Cardiac fibroblast (primary cell): ENCODE data around the gene BCL6.

Experiments
- DNase-seq, 2 donors: peaks; one replicate each; pipeline versions ENCODE4 v3.0.0 to v3.0.0-alpha.2; 2010; ENCODE audit warnings: low read depth in 2 of 2
- H3K4me3 ChIP-seq, 2 donors: replicated peaks in 1 of 2; 1 replicate in 1 of 2; 2 replicates in 1 of 2; pipeline ENCODE4 v1.5.1; 2011; ENCODE audit warnings: low read depth in 2 of 2, low read length in 2 of 2, mild to moderate bottlenecking in 2 of 2, moderate library complexity in 1 of 2
- TF ChIP-seq, protein P1 (sequence below): IDR thresholded peaks from one replicate; pipeline ENCODE4 v1.5.1; 2011; ENCODE audit warnings: low read depth, mild to moderate bottlenecking, low read length, inconsistent platforms

The BCL6 gene

DNA sequence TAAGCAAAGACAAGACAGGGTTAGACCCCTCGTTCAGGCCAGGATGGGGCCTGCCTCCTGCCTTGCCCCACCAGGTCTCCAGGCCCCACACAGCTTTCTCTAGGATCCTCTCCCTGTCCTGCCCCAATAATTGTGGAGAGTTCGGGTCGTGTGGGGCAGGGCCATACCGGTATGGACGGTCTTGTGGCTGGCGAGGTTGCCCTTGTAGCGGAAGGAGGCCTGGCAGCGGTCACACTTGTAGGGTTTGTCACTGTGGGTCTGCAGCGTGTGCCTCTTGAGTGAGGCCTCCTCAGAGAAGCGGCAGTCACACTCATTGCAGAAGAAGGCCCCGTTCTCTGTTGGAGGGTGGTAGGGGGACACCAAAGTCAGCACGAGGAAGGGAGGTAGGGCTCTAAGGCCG, 18.7 kb downstream of the BCL6 start:
- no peak overlapping the region for H3K4me3 ChIP-seq
- no peak for DNase-seq
- TF ChIP-seq, protein P1, sequence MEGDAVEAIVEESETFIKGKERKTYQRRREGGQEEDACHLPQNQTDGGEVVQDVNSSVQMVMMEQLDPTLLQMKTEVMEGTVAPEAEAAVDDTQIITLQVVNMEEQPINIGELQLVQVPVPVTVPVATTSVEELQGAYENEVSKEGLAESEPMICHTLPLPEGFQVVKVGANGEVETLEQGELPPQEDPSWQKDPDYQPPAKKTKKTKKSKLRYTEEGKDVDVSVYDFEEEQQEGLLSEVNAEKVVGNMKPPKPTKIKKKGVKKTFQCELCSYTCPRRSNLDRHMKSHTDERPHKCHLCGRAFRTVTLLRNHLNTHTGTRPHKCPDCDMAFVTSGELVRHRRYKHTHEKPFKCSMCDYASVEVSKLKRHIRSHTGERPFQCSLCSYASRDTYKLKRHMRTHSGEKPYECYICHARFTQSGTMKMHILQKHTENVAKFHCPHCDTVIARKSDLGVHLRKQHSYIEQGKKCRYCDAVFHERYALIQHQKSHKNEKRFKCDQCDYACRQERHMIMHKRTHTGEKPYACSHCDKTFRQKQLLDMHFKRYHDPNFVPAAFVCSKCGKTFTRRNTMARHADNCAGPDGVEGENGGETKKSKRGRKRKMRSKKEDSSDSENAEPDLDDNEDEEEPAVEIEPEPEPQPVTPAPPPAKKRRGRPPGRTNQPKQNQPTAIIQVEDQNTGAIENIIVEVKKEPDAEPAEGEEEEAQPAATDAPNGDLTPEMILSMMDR: no peak

DNA sequence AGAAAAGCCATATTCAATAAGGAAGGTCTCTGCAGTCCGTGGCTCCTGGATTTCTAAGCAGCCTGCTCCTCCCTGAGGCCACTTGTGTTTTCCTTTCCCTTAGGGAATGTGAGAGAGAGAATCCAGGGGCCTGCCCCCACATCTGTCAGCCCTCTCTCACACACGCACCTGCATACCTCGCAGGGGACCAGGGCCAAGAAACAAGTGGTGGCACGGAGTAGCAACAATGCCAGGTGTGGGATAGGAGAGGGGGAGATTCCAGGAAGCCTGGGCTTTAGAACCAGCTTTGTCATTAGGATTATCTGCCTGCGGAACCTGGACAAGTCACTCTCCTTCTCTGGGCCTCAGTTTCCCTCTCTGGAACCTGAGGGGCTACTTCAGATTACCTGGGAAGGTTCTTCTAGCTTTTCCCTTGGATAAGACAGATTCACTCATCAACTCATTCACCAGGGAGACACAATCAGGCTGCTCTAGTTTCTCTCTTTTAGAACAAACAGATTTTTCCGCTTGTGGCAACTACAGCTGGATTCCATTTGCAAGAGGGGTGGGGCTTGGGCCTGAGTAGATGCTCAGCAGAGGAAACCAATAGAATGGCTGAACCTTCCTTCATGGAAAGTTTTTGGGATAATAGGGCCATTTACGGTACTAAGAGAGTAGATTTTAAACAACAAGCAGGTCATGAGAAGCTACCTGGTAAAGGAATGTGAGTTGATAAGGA, 19.5 kb downstream of the BCL6 start:
- H3K4me3 ChIP-seq: no peak overlapping the region
- no peak for DNase-seq
- TF ChIP-seq, protein P1: no peak

DNA sequence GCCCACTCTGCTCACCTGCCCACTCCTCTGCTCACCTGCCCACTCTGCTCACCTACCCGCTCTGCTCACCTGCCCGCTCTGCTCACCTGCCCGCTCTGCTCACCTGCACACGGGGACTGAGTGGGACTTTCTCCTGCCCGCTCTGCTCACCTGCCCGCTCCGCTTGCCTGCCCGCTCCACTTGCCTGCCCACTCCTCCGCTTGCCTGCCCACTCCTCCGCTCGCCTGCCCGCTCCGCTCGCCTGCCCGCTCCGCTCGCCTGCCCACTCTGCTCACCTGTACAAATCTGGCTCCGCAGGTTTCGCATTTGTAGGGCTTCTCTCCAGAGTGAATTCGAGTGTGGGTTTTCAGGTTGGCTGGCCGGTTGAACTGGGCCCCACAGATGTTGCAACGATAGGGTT, 20.0 kb downstream of the BCL6 start:
- H3K4me3 ChIP-seq: no peak overlapping the region
- TF ChIP-seq, protein P1: no peak
- no peak for DNase-seq

DNA sequence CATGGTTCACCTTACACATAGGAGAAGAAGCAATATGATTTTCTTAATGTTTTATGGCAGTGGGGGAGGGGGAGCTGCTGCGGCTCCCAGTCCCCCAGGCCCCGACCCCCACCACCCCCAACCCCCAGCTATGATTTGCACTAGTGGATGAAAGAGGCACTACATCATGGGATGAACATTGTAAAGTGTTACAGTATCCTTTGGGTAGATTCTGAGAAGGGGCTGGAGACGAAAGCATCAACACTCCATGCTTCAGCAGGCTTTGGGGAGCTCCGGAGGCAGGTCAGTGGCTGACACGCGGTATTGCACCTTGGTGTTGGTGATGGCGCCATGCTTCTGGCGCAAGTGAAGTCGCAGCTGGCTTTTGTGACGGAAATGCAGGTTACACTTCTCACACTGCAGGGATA, 23.1 kb downstream of the BCL6 start:
- no peak for DNase-seq
- no peak overlapping the region for H3K4me3 ChIP-seq
- TF ChIP-seq, protein P1: no peak

DNA sequence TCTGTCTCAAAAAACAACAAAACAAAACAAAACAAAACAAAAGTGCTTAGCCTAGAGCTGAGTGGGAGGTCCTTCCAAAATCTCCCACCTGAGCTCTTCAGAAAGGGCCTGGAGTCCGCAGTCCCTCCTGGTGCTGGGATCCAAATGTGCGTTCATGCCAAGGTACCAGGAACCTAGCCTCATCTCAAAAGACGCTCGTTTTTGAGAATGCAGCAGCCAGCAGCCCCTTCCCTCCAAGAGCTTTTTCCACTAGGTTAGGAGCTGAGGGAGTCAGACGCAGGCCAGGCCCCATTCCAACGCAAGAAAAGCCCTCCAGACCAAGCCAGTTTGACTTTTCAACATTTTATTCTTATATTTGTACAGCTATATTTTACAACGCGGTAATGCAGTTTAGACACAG, 24.2 kb downstream of the BCL6 start:
- no peak overlapping the region for H3K4me3 ChIP-seq
- TF ChIP-seq, protein P1: no peak
- DNase-seq: no peak

DNA sequence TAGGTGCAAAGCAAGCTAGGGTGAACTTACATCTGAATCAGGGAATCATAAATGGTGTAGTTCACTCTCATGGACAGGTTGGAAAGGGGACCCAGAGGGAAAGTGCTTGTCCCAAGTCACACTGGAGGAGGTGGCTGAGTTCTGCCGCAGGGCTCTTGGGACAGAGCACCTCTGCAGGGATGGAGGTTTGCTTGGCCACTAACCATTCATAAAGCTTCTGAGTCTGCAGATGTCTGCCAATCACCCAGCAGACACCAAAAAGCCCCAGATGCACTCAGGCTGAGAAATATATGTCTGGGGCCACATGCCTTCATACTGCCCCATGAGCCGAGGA, 25.0 kb downstream of the BCL6 start:
- TF ChIP-seq, protein P1: no peak
- H3K4me3 ChIP-seq: no peak overlapping the region
- no peak for DNase-seq

DNA sequence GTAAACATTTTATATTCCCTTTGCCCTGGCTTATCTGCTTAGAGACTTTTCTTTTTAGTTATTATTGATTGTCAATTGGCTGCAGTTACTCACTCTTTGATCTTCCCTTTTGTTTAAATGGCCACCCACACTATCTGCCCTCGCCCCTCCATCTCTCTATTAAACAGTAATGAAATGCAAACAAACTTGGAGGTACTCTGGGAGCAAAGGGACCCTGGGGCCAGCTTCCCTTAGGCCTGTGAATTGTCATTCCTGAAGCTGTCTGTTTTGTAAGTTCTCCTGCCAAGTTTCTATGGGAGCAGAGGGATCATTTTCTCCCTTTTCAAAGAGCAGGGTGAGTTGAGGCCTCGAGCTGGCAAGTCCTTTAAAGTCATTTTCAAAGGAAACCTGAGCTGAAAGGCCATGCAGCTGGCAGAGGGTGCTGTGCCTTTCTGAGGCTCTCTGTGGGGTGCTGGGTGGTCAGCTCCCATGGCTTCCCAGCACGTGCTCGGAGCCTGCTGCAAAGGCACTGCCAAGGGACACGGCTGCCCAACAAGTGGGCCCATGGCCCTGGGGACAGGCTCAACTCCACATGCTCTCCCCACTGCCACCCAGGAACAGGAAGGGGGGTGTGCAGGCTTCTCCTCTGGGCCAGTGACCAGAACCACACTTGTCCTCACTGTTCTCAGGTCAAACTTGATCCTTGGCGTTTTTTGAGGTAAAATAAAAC, 25.5 kb downstream of the BCL6 start:
- no peak for DNase-seq
- TF ChIP-seq, protein P1: no peak
- H3K4me3 ChIP-seq: no peak overlapping the region
